OCI-LY7 (cell line): ENCODE results near the gene EEF1AKMT1. TPM values are rescaled to one million over a fixed set of nuclear protein-coding genes. Genes with fewer than 3 reads are reported as not detected.

ENCODE experiments used
- BruUV-seq: library from RNA; stranded (reverse); fragments of 400-500 nt; replicated peaks from 2 replicates; lab custom pipeline; 2021; lab: Mats Ljungman, UMichigan
- CTCF ChIA-PET: fragments of 300-600 bp; sonication (Branson Sonifier 250); formaldehyde crosslinking; loops from one replicate; lab custom pipeline; 2022; ENCODE audit warnings: antibody characterized with exemption; ENCODE audit not compliant: unreplicated experiment; lab: Charles Lee
- POLR2A ChIA-PET: fragments of 300-600 bp; sonication (Branson Sonifier 250); formaldehyde crosslinking; loops from one replicate; lab custom pipeline; 2022; ENCODE audit warnings: antibody characterized with exemption; lab: Charles Lee
- DNase-seq: peaks from one replicate; pipeline ENCODE4 v3.0.0-alpha.2; 2015; ENCODE audit warnings: low spot score
- H2AFZ ChIP-seq: fragments of 200-600 bp; sonication (generic), shearing (Covaris generic); 2 replicates; pipeline ENCODE4 v1.6.1; 2014; ENCODE audit warnings: mild to moderate bottlenecking, antibody characterized with exemption, low read length, moderate library complexity
- H3K27ac ChIP-seq: fragments of 200-600 bp; sonication (generic); 2 replicates; pipeline ENCODE4 v1.5.1; 2014; ENCODE audit warnings: mixed run types, low read depth, mild to moderate bottlenecking, moderate library complexity, low read length, inconsistent platforms; ENCODE audit not compliant: poor library complexity, severe bottlenecking
- H3K36me3 ChIP-seq: fragments of 200-600 bp; sonication (generic); 2 replicates; pipeline ENCODE4 v1.6.1; 2014; ENCODE audit warnings: mild to moderate bottlenecking, antibody characterized with exemption, low read length, moderate library complexity, mixed read lengths; ENCODE audit not compliant: insufficient read depth
- H3K4me1 ChIP-seq: fragments of 200-600 bp; sonication (generic); 2 replicates; pipeline ENCODE4 v1.5.1; 2014; ENCODE audit warnings: mild to moderate bottlenecking, low read length; ENCODE audit not compliant: insufficient read depth, poor library complexity, severe bottlenecking
- H3K4me2 ChIP-seq: fragments of 200-600 bp; sonication (generic); 2 replicates; pipeline ENCODE4 v1.6.1; 2014; ENCODE audit warnings: mild to moderate bottlenecking, low read length
- H3K4me3 ChIP-seq: fragments of 200-600 bp; sonication (generic); 2 replicates; pipeline ENCODE4 v1.5.1; 2014; ENCODE audit warnings: mild to moderate bottlenecking, low read depth, low read length; ENCODE audit not compliant: poor library complexity, severe bottlenecking
- H3K79me2 ChIP-seq: fragments of 200-600 bp; sonication (generic); 2 replicates; pipeline ENCODE4 v1.6.1; 2016; ENCODE audit warnings: low read depth, mild to moderate bottlenecking, low read length, moderate library complexity, mixed read lengths; ENCODE audit not compliant: insufficient read depth
- H3K9me2 ChIP-seq: fragments of 200-600 bp; sonication (generic); 2 replicates; pipeline ENCODE4 v1.6.1; 2016; ENCODE audit warnings: mild to moderate bottlenecking, low read length, mixed read lengths; ENCODE audit not compliant: insufficient read depth
- H3K9me3 ChIP-seq: fragments of 200-600 bp; sonication (generic); 2 replicates; pipeline ENCODE4 v1.6.1; 2014; ENCODE audit warnings: mild to moderate bottlenecking, mixed run types, low read length, mixed read lengths
- H4K20me1 ChIP-seq: fragments of 200-600 bp; sonication (generic); 2 replicates; pipeline ENCODE4 v1.6.1; 2014; ENCODE audit warnings: mild to moderate bottlenecking, antibody characterized with exemption, low read length, moderate library complexity, mixed read lengths; ENCODE audit not compliant: insufficient read depth
- CTCF ChIP-seq: fragments of 200-600 bp; sonication (generic); conservative IDR thresholded peaks from 2 replicates; pipeline ENCODE4 v1.5.1; 2014; ENCODE audit warnings: mild to moderate bottlenecking, antibody characterized with exemption, low read length, moderate library complexity, mixed read lengths
- EZH2phosphoT487 ChIP-seq: fragments of 200-600 bp; sonication (generic); IDR thresholded peaks from 2 replicates; pipeline ENCODE4 v1.6.1; 2018; ENCODE audit warnings: low read depth, borderline replicate concordance, mild to moderate bottlenecking, mixed run types, antibody characterized with exemption, low read length, moderate library complexity, mixed read lengths
- intact Hi-C: fragments of 100-400 bp; cut with micrococcal nuclease; formaldehyde crosslinking; loops from one replicate; pipeline ENCODE4 v1.10.0; 2022; ENCODE audit not compliant: unreplicated experiment
- total RNA-seq, 2 experiments: library from RNA; depleted of rRNA in 1 of 2; stranded (reverse); fragments of >200 nt in 1 of 2; shearing (Covaris generic) in 1 of 2; gene quantifications; 2 replicates each; pipeline ENCODE4 v1.2.3, GENCODE V29; 2014 to 2022

The EEF1AKMT1 gene
- total RNA-seq, 2 experiments from 2014 or later, result 1.5 to 2.5 TPM

DNA sequence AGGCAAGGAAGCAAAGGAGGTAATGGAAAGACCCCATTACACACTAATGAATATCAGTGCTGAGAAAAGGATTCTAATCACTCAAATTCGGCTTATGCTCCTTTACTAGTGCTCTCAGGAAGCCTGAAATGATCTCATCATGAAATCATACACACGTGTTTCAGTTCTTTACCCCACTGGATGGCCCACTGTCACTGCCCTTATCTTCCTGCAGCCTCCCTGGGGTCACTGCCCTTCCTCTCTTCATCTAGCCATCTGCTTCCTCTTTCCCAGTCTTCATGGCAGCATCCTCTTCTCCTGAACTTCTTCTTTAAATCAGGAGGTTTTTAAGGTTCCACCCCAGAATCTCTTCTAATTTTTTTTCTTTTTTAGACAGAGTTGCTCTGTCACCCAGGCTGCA, 27.9 kb upstream of the EEF1AKMT1 start:
- CTCF ChIA-PET, result no interaction called here
- Histone ChIP-seq H3K79me2 (no peaks in the 10 kb centered on the region; the same call in 1 of the 2 replicates), H3K4me3 (no peak overlapping the region), H3K36me3 (peaks cover 91% of the 10 kb centered on the region), H3K4me1 (no peaks in the 10 kb centered on the region), H3K4me2 (no peak overlapping the region), H2AFZ (no peak overlapping the region), H3K27ac (no peak overlapping the region), H3K9me2 (no peaks in the 10 kb centered on the region), H3K9me3 (no peaks in the 10 kb centered on the region), H4K20me1 (no peaks in the 10 kb centered on the region; the same call in 1 of the 2 replicates)
- BruUV-seq, result no TSS peak
- POLR2A ChIA-PET, result no interaction called here
- intact Hi-C loops, result no loop called here
- no peak for DNase-seq
- TF ChIP-seq CTCF (no peak), EZH2phosphoT487 (no peak)

GRCh38 chr13:20799726-20800416, 26.1 kb upstream of the EEF1AKMT1 start:
- H3K4me2 ChIP-seq, result no peak overlapping the region
- H3K9me3 ChIP-seq, result no peaks in the 10 kb centered on the region
- ChIA-PET POLR2A (no interaction called here), CTCF (no interaction called here)
- no peak overlapping the region for H3K4me3 ChIP-seq
- no peaks in the 10 kb centered on the region; the same call in 1 of the 2 replicates for H3K79me2 ChIP-seq
- H3K27ac ChIP-seq, result no peak overlapping the region
- no TSS peak for BruUV-seq
- no peak for DNase-seq
- TF ChIP-seq EZH2phosphoT487, result no peak
- no peak for TF ChIP-seq CTCF
- intact Hi-C loops, result no loop called here
- H3K36me3 ChIP-seq, result peaks cover 91% of the 10 kb centered on the region
- no peaks in the 10 kb centered on the region for H3K4me1 ChIP-seq
- H3K9me2 ChIP-seq, result no peaks in the 10 kb centered on the region
- H2AFZ ChIP-seq, result no peak overlapping the region
- H4K20me1 ChIP-seq, result no peaks in the 10 kb centered on the region; the same call in 1 of the 2 replicates

- no peaks in the 10 kb centered on the region for H3K9me2 ChIP-seq
- no peaks in the 10 kb centered on the region; the same call in 1 of the 2 replicates for H3K79me2 ChIP-seq
- H4K20me1 ChIP-seq, result no peaks in the 10 kb centered on the region; the same call in 1 of the 2 replicates
- CTCF ChIA-PET, result no interaction called here
- DNase-seq, result no peak
- POLR2A ChIA-PET, result no interaction called here
- intact Hi-C loops, result no loop called here
- no peak overlapping the region for H3K27ac ChIP-seq
- H2AFZ ChIP-seq, result no peak overlapping the region
- no peak overlapping the region for H3K4me2 ChIP-seq
- H3K9me3 ChIP-seq, result no peaks in the 10 kb centered on the region
- peaks cover 94% of the 10 kb centered on the region for H3K36me3 ChIP-seq
- TF ChIP-seq CTCF (no peak), EZH2phosphoT487 (no peak)
- H3K4me3 ChIP-seq, result no peak overlapping the region
- no TSS peak for BruUV-seq
- no peaks in the 10 kb centered on the region for H3K4me1 ChIP-seq
These were observed 24.3 kb upstream of the EEF1AKMT1 start for GRCh38 chr13:20798027-20798426.
